Smooth muscle cell (in vitro differentiated cells): ENCODE results near the gene P2RX6. TPM values are rescaled to one million over a fixed set of nuclear protein-coding genes. Genes with fewer than 3 reads are reported as not detected.

Experiments
- DNase-seq: peaks from one replicate; lab custom pipeline; 2025; ENCODE audit not compliant: unreplicated experiment; lab: John Stamatoyannopoulos, UW
- H2AFZ ChIP-seq: fragments of 200-600 bp; sonication (generic); 2 replicates; pipeline ENCODE4 v1.6.0; 2016; ENCODE audit warnings: antibody characterized with exemption, low read depth, mild to moderate bottlenecking
- H3F3A ChIP-seq: fragments of 200-600 bp; sonication (generic); 2 replicates; pipeline ENCODE4 v1.6.0; 2017; ENCODE audit warnings: antibody characterized with exemption, low read depth
- H3K27ac ChIP-seq: fragments of 200-600 bp; sonication (generic); 2 replicates; pipeline ENCODE4 v1.5.1; 2016; ENCODE audit warnings: low read depth, mild to moderate bottlenecking
- H3K27me3 ChIP-seq: fragments of 200-600 bp; sonication (generic); 2 replicates; pipeline ENCODE4 v1.6.1; 2016; ENCODE audit warnings: low read depth, mild to moderate bottlenecking
- H3K36me3 ChIP-seq: fragments of 200-600 bp; sonication (generic); 2 replicates; pipeline ENCODE4 v1.5.1; 2016; ENCODE audit warnings: low read depth
- H3K4me1 ChIP-seq: fragments of 200-600 bp; sonication (generic); 2 replicates; pipeline ENCODE4 v1.5.1; 2016; ENCODE audit warnings: low read depth
- H3K4me2 ChIP-seq: fragments of 200-600 bp; sonication (generic); 2 replicates; pipeline ENCODE4 v1.6.0; 2016; ENCODE audit warnings: mild to moderate bottlenecking
- H3K4me3 ChIP-seq: fragments of 200-600 bp; sonication (generic); 2 replicates; pipeline ENCODE4 v1.5.1; 2016; ENCODE audit warnings: mild to moderate bottlenecking
- H3K79me2 ChIP-seq: fragments of 200-600 bp; sonication (generic); 2 replicates; pipeline ENCODE4 v1.6.0; 2016; ENCODE audit warnings: low read depth, mild to moderate bottlenecking
- H3K9ac ChIP-seq: fragments of 200-600 bp; sonication (generic); 2 replicates; pipeline ENCODE4 v1.6.0; 2016; ENCODE audit warnings: low read depth
- H3K9me3 ChIP-seq: fragments of 200-600 bp; sonication (generic); replicated peaks from 2 replicates; pipeline ENCODE4 v1.5.1; 2016; ENCODE audit warnings: low read depth
- H4K20me1 ChIP-seq: fragments of 200-600 bp; sonication (generic); 2 replicates; pipeline ENCODE4 v1.6.0; 2016; ENCODE audit warnings: low read depth
- WGBS: methylation state at CpG from one replicate; pipeline ENCODE4 v1.1.7; 2016; ENCODE audit warnings: low lambda C conversion rate; 5-methylcytosine and 5-hydroxymethylcytosine counted together
- polyA plus RNA-seq: library from polyadenylated mRNA; unstranded; fragments of >200 nt; fragmentation: Nextera tagmentation; extraction: Ambion mirVana; gene quantifications from 2 replicates; pipeline ENCODE4 v1.2.1, GENCODE V29; 2016
- total RNA-seq: library from RNA; depleted of rRNA; stranded (reverse); fragments of >200 nt; gene quantifications from 2 replicates; pipeline ENCODE4 v1.2.3, GENCODE V29; 2014
- TF ChIP-seq, protein P1 (sequence below): fragments of 200-600 bp; sonication (generic); IDR thresholded peaks from 2 replicates; pipeline ENCODE4 v1.5.1; 2017; ENCODE audit warnings: borderline replicate concordance, mild to moderate bottlenecking, antibody characterized with exemption; ENCODE audit not compliant: insufficient read depth, poor library complexity, severe bottlenecking

The P2RX6 gene
- total and polyA plus RNA-seq, 2 experiments from 2014 or later, result 0.13 to 1.2 TPM

DNA sequence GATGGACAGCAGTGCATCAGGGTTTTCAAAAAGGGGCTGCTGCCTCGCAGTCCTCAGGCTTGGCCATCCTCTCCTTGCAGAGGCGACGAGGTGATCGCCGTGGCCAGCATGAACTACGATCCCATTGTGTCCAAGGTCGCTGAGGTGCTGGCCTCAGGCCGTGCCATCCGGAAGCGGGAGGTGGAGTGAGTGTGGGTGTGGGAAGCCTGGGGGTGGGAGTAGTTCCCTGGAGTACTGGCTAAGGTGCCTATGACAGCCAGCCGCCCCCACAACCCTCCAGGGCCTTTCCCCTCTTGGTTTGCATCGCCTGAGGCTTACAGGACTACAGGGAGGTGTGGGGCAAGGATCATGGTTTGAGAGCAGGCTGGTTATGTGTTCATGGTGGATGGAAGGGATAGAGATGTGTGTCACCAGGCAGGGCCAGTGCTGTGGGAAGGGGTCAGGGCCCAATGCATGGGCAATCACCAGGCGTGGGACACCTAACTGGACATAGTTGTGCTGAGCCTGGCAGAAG, 35.0 kb upstream of the P2RX6 start:
- no peaks in the 10 kb centered on the region for H3K9me3 ChIP-seq
- peaks cover 18% of the 10 kb centered on the region for H3K79me2 ChIP-seq
- no peaks in the 10 kb centered on the region for H3K36me3 ChIP-seq
- no peak for DNase-seq
- H3K4me3 ChIP-seq, result peak overlapping the region; percentile 6
- H3K9ac ChIP-seq, result no peak overlapping the region
- H3K27ac ChIP-seq, result no peak overlapping the region
- no peak overlapping the region for H2AFZ ChIP-seq
- H3K4me1 ChIP-seq, result peaks cover 19% of the 10 kb centered on the region
- H3K27me3 ChIP-seq, result no peaks in the 10 kb centered on the region
- H4K20me1 ChIP-seq, result no peaks in the 10 kb centered on the region
- TF ChIP-seq, protein P1, sequence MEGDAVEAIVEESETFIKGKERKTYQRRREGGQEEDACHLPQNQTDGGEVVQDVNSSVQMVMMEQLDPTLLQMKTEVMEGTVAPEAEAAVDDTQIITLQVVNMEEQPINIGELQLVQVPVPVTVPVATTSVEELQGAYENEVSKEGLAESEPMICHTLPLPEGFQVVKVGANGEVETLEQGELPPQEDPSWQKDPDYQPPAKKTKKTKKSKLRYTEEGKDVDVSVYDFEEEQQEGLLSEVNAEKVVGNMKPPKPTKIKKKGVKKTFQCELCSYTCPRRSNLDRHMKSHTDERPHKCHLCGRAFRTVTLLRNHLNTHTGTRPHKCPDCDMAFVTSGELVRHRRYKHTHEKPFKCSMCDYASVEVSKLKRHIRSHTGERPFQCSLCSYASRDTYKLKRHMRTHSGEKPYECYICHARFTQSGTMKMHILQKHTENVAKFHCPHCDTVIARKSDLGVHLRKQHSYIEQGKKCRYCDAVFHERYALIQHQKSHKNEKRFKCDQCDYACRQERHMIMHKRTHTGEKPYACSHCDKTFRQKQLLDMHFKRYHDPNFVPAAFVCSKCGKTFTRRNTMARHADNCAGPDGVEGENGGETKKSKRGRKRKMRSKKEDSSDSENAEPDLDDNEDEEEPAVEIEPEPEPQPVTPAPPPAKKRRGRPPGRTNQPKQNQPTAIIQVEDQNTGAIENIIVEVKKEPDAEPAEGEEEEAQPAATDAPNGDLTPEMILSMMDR, result no peak
- H3F3A ChIP-seq, result no peaks in the 10 kb centered on the region
- H3K4me2 ChIP-seq, result peak overlapping the region; percentile 74
- WGBS, result 76% methylated on average over 13 of the region's 13 CpGs

DNA sequence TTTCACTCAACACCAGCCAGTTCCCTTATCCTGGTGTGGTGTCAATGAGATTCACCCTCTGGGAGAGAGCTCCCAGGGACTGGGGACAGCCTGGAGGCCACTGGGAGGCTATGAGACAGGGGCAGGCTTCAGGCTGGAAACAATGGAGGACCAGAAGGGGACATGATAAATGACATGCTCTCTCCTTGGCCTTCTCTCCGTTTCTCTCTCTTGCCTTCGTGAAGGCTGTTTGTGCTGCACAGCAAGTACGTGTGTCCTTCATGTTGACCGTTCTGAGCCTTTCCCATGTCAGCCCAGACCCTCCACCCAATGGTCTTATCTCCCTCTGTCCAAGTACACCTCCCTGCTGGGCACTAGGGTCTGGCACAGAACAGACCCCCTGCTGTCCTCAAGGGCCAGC, 34.4 kb upstream of the P2RX6 start:
- no peaks in the 10 kb centered on the region for H3K9me3 ChIP-seq
- H3K4me1 ChIP-seq, result peaks cover 19% of the 10 kb centered on the region
- peak overlapping the region; percentile 74 for H3K4me2 ChIP-seq
- H2AFZ ChIP-seq, result no peak overlapping the region
- H3F3A ChIP-seq, result no peaks in the 10 kb centered on the region
- TF ChIP-seq, protein P1, result no peak
- H3K27ac ChIP-seq, result no peak overlapping the region
- WGBS, result 89% methylated on average over 4 of the region's 4 CpGs
- H3K79me2 ChIP-seq, result peaks cover 18% of the 10 kb centered on the region
- DNase-seq, result no peak
- no peaks in the 10 kb centered on the region for H4K20me1 ChIP-seq
- H3K9ac ChIP-seq, result no peak overlapping the region
- H3K27me3 ChIP-seq, result no peaks in the 10 kb centered on the region
- H3K36me3 ChIP-seq, result no peaks in the 10 kb centered on the region
- H3K4me3 ChIP-seq, result no peak overlapping the region

DNA sequence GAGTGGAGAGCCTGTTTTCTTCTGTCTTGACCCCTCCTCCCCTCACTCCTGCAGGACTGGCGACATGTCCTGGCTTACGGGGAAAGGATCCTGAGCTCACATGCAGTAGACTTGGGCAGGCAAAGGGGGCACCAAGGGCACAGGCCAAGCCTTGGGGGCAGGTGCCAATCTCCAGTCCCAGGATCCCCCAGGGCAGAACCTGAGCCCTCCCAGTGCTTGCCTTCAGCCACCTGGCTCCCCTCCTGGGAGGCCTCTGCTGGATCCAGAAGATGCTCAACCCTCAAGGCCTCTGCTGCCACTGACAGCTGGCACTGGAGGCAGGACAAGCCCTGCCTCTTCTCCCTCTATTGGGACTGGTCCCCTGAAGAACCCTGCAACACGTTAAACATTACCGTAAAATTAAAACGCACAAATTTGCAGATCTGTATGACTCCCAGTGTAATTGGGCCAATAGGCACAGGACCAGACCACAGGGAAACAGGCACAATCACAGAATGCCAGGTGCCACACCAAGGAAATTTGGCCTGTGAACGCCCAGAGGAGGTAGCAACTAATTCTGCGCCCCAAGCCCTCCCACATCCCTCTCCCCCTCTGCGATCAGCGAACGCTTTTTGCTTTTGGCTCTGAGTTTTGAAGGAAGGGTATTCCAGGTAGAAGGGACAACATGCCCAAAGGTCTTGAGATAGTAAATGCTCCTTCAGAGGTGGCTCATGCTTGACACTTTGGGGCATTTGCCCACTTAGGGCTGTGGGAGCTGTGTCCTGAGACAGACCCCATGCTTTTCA, 33.8 kb upstream of the P2RX6 start:
- Histone ChIP-seq H3K4me2 (peak overlapping the region; percentile 98), H3K79me2 (peaks cover 18% of the 10 kb centered on the region), H4K20me1 (no peaks in the 10 kb centered on the region), H3K4me1 (peaks cover 19% of the 10 kb centered on the region), H3K27ac (peak overlapping the region; percentile 57), H3K4me3 (peak overlapping the region; percentile 90), H3K9ac (peak overlapping the region; percentile 70), H3F3A (no peaks in the 10 kb centered on the region), H3K9me3 (no peaks in the 10 kb centered on the region), H3K27me3 (no peaks in the 10 kb centered on the region), H2AFZ (peak overlapping the region; percentile 86), H3K36me3 (no peaks in the 10 kb centered on the region)
- 82% methylated on average over 10 of the region's 10 CpGs for WGBS
- TF ChIP-seq, protein P1, result no peak
- DNase-seq, result no peak
